ENCODE measurements around the gene NKX2-4.

GRCh38 chr20:21430020-21430419 lies 32.7 kb upstream of the NKX2-4 start:
- TF ChIP-seq POLR2A (IDR thresholded peaks at IDR 0.05) (no peak), CTCF (IDR thresholded peaks at IDR 0.05) (no peak), EP300 (IDR thresholded peaks at IDR 0.05) (no peak), POLR2AphosphoS5 (IDR thresholded peaks at IDR 0.05) (no peak)

All from gastroesophageal sphincter (tissue), 3 donors.